NOMO-1 (cell line): ENCODE data around the gene TLE2.
"Not testable (repeated sequence)": the region's sequence is repeated elsewhere in the genome, so short reads cannot be mapped to it uniquely, and the experiment has no call there.

ENCODE experiments used
- DNase-seq, 2 experiments: peaks; one replicate each; lab custom pipeline; 2025; ENCODE audit not compliant: unreplicated experiment in 2 of 2; lab: John Stamatoyannopoulos, UW

TLE2 gene

DNA sequence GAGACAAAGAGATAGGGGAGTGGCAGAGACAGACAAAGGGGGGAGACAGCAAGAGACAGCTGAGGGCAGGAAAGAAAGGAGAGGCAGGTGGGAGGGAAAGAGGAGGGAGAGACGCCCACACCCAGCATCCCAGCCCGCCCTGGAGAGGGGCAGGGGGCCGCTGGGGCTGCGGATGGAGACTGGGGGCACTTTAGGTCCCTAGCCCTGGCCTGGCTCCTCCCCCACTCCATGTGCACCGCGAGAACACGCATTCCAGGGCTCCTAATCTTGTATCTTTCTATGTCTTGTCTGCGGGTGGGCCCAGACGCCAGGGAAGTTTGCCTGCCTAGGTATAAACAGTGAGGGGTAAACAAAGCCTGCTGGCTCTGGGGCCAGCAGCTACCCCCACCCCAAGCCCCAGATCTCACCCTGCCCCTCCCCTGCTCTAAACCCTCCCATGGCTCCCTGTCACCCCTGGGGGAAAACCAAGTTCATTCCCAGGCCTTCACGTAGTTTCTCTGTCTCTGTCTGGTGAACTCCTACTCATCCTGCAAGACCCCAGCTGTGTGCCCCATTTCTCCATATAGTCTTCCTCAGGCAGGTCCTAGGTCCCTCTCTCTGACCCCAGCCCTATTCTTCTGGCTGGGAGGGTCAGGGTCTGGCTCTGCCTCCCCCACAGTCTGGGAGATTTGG lies 27.5 kb upstream of the TLE2 start:
- DNase-seq, result no peak

DNA sequence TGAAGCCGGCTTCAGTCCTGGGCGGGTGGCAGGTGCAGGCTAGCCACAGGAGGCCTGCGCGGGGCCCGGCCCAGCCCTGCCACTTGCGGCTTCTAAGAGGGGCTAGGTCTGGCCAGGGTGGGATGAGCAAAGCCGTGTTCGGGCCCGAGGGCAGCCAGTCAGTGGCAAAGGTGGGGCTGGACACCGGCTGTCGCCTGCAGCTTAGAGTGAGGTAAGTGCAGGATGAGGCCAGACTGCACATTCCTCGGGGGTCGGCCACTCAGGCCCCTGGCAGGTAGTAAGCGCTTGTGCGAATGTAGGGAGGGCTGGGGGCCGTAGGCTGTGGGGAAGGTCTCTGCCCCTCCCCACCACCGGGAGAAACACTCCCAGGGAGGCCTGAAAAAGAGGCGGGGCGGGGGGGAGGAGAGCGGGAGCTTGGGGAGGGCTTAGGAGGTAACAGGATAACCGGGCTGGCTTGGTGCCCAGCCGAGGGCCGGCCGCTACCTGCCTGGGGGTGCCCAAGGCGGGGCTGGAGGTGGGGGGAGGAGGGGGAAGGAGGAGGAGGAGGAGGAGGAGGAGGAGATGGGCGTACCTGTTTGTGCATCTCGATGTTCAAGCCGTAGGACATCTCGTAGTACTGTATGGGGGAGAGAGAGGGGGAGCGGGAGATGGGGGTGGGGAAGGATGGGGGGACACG lies 26.8 kb upstream of the TLE2 start:
- no peak for DNase-seq

DNA sequence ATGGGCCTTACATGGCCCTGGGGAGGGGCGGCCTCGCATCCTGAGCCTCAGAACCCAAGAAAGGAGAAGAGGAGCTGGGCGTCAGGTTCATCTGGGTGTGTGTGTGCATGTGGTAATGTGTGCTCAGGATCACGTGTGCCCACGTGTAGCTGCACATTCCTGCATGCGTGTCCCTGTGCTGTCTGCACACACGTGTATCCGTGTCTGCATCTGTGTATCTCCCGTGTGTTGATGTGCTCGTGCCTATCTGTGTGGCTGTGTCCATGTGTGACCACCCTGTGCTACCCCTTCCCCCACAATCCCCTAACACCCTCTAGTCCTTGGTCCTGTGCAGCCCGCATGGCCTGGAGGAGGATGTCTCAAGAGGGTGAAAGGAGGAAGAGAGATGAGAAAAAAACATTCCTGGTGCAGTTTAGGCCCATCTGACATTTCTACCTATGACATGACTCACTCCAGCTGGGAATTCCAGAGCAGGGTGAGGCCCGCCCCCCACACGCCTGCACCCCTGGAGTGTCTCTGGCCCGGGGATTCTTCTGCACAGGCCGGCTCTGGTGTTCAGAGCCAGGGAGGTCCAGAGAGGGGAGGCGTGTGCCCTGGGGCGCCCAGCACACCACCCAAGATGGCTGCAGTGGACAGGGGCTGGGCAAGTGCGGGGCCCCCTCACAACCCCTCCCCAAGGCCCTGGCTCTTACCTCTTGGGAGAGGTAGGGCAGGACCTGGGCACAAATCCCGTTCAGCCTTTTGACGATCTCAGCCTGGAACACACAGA lies 26.1 kb upstream of the TLE2 start:
- no peak for DNase-seq

DNA sequence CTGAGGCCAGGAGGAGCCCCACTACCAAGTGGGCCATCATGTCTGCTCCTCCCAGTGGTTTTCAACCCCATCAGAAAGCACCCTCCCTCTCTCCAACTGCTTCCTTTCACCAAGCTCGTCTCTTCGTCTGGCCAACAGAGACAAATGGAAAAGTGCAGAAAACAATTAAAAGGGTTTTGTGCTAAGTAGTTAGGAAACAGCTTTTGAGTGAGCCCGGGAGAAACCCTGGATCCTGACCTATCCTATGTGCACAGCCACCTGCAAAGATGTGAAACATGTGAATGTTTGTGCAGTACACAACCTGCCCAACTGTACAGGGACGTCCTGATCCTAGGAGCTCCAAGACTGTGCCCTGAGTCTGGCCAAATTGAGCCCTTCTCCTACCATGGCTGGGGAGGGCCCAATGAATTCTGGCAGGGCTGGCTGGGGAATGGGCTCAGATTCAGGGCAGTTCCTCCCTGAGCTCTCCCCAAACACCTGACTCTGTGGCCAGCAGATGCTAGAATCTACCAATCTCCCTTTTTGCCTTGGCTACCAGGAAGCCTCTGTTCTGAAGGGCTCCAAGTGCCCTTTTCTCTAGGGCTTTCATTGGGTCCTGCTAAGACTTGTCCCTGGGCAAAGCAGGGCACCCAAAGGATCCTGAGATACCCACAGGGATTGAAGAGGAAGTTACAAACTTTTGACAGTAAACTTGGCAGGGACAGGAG lies 25.3 kb upstream of the TLE2 start:
- no peak for DNase-seq

DNA sequence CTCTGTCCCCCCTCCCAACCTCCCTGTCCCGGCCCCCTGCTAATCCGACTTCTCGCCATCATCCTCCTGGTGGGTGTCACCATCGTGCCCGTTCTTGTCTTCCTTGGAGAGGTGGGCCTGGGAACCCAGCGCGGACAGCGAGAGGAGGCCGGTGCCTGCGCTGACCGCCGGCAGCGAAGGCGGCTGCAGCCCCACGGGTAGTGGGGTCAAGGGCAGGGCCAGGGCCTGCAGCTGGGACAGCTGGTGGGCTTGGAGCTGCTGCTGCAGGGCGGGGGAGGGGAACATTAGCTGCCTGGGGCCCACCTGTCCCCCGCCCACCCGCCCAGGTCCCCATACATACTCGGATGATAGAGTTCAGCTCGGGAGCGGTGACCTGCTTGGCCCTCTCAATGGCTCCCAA lies 24.7 kb upstream of the TLE2 start:
- no peak for DNase-seq

DNA sequence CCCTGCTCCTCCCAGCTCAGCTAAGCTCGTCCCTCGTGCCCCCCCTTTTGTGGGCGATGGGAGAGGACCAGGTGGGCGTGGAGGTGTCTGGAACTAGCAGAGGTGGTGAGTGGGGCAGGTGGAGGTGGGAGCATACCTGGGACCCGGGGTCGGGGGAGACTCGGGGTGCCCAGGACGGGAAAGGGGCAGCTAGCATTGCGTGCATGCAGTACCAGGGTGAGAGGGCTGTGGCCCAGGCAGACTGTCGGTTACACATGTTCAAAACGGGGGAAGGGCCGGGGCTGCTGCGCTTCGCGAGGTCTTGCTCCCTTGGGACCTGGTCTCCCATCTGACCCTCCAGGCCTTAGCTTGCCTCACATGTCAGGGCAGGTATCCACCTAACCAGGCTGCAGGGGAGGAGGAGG lies 24.1 kb upstream of the TLE2 start:
- no peak for DNase-seq

DNA sequence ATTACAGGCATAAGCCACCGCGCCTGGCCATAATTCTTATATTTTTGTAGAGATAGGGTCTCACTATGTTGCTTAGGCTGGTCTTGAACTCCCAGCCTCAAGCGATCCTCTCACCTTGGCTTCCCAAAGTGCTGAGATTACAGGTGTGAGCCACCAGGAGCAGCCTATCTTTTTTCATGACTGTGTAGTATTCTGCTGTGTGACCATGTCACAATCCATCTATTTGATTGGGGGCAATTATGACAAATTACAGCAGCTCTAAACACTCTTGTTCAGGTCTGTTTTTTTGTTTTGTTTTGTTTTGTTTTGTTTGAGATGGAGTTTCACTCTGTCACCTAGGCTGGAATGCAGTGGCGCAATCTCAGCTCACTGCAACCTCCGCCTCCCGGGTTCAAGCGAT lies 20.9 kb upstream of the TLE2 start:
- not testable (repeated sequence) for DNase-seq

DNA sequence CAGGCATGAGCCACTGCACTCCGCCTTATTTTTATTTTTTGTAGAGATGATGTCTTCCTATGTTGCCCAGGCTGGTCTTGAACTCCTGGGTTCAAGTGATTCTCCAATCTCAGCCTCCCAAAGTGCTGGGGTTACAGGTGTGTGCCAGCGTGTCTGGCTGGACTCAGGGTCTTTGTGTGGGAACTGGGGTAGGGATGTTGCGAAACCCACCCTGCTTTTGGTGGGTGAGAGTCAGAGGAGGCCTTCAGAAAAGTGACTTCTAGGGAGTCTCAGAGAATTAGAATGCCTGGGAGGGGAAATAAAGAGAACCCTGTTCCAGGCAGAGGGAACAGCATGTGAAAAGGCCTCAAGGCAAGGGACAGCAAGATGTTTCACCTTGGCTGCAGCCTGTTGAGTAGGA lies 20.0 kb upstream of the TLE2 start:
- no peak for DNase-seq

DNA sequence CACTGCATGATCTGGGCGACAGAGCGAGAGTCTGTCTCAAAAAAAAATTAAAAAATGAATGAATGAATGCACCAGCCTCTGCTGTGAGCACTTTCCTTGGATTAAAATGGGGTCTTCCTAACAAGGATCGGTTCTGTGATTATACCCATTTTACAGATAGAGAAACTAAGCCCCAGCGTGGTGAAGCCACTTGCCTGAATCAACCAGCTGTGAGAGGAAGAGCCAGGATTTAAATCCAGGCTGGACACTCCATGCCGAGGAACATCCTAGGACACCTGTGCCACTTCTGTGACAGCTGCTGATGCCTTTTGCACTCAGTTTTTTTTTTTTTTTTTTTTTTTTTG lies 19.1 kb upstream of the TLE2 start:
- no peak for DNase-seq

DNA sequence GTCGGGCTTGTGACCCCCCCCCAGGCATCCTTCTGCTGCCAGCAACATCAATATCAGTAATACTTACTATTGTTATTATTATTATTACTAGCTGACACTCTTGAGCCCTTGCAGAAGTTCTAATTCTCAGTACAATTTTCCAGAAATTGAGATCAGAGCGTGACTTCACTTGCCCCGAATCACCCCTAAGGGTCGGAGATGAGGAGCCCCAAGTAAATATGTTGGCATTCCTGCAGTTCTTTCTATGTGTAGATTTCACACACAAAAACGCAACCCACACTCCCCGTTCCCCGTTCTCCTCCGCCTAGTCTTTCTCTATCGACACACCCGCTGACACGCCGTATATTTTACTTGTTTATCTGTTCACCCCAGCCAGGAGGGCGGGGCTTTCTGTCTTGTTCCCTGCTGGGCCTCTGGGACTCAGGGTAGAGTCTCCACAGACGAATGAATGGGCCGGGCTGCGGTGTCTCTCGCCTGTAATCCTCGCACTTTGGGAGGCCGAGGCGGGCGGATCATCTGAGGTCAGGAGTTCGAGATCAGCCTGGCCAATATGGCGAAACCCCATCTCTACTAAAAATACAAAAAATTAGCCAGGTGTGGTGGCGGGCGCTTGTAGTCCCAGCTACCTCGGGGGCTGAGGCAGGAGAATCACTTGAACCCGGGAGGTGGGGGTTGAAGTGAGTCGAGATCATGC lies 18.6 kb upstream of the TLE2 start:
- DNase-seq, result peak; percentile 69 to 78

DNA sequence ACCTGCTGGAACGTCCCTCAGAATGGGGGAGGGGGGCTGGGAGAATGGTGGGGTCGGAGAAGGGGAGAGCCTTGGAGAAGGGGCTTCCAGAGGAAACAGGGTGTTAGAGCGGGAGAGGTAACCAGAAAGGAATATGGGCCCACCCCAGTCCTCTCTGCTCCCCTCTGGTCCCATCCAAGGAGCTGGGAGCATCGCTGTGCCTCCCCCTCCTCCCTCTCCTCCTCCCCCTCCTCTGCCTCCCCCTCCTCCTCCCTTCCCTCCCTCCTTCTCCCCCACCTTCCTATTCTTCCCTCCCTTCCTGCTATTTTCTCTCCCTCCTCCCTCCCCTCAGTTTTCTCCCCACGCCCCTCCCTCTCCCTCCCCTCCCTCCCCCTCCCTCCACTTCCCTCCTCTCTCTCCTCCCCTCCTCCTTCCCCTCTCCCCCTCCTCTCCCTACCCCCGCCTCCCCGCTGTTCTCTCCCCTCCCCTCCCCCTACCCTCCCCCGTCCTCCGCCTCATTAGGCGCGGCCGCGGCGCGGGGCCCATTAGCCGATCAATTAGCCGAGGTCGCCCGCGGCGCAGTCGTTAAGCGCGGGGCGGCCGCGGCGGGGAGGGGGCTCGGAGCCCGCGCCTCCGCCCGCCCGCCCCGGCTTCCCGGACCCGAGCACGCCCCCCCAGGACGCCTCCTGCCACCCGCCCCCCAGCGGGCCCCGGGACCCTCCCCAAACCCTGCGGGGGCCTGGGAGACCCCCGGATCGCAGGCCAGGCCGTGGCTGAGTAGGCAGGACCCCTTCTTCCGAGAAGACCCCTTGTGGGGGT lies 17.8 kb upstream of the TLE2 start:
- DNase-seq, result no peak

DNA sequence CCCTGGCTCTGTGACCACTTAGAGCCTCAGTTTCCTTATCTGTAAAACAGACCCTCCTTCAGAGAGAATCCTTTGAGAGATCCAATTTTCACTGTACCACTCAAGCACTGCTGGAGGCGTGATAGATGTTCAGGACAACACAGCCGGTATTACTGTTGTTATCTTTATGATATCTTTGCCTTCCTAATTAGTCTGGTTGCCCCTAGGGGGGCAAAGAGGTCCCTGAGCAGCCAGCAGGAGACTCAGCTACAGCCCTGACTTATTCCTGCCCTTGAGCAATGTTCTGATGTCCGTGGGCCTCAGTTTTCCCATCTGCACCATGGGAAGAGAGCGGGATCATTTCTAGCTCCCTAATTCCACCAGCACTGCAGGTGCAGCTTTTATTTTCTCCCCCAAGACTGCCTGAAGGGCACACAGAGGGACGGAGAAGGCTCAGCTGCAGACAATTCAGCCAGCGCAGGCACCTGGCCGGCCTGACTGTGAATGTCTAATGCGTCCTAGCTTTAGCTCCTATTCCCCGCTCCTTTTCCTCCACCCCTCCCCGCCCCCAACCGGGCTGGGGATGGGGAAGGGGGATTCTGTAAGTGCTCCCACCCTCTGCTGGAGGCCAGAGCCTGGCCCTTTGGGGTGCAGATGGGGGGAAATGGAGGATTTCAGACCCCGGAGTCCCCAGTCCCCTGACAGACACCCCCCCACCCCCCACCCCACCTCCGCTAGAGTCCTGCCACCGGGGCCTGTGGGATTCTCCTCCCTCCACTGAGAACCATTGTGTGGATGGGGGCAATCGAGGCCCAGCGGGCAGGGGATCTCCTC lies 17.0 kb upstream of the TLE2 start:
- DNase-seq, result no peak

DNA sequence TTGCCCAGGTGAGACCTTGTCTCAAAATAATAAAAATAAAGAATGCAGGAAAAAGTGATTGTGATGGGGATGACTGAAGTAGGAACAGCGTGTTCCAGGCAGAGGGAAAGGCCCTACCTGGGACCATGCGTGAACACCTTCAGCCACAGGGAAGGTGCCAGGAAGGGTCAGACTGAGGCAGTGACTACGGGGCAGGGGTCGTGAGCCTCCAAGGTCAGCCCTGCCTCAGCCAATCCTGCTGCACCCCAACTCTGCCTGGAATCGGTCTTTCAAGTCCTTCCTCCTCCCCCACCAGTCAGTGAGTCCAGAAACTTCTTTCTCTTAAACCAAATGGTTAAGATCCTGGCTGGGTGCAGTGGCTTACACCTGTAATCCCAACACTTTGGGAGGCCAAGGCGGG lies 16.1 kb upstream of the TLE2 start:
- DNase-seq, result no peak

DNA sequence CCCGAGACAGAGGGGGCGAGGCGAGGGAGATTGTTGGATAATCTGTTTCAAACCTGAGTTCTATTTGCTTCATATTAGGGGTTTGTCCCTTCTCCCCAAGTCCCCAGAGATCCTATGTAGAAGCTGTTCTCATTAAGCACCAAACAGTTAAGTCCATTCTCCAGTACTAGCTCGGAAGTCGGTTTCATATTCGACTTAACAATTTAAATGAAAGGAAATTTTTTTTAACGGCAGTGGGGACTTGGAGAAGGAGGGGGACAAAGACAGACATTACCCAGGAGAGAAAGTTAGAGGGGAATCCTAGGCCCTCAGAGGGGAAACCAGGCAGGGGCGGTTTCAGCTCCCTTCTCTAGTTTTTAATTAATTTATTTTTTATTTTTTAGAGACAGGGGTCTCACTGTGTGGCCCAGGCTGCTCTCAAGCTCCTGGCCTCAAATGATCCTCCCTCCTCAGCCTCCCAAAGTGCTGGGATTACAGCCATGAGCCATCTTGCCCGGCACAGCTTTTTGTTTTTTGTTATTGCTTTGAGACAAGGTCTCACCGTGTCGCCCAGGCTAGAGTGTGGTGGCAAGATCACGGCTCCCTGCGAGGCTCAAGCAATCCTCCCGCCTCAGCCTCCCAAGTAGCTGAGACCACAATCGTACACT lies 13.7 kb upstream of the TLE2 start:
- DNase-seq, result no peak

DNA sequence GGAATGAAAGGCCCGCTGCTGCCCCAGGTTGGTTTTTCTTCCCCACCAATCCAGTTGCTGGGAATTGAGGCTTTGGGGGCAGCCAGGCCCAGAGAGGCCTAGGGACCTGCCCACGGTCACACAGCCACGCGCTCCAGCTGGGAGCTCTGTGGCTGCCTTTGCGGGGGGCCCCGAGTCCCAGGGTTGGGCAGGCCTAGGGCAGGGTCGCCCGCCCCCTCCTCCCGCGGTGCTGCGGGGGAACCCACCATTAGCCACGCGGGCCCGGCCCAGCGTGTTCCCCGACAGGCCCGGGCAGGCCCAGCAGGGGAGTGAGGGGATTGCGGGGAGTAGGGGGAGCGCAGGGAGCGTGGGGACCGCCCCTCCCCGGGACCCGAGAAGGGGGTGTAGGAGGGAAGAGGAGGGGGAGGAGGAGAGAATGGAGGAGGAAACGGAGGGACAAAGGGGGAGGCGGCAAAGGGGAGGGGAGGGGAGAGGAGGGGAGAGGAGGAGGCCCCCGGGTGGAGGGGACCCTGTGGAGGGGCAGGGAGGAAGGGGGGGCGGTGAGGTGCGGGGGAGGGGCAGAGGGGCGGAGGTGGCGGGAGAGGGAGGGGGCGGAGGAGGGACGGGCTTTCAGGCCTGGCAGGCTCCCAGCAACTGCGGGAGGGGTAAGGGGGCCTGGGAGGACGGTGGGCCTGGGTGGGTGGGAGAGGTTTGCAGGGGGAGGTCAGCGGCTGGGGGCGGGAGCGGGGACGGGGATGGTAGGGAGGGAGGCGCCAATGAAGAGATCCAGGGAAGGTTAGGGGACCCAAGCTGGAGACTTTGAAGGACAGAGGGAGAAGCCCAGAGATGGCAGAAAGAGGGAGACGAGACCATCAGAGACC lies 12.9 kb upstream of the TLE2 start:
- no peak for DNase-seq

DNA sequence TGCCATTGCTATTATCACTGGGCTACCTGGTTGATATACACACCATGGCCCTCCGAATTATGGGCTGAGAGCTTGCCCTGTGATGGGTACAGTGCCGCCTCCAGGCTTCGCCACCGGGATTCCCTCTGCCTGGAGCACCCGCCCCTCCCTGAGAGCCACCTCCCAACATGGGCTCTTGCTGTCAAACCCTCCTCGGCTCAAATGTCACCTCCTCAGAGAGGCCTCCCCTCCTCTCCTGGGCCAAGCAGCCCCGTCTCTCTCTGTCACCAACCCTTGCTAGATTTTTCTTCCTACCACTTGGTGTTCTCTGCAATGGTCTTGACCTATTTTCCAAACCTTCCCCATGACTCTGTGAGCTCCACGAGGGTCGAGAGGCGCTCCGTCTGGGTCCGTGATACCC lies 12.2 kb upstream of the TLE2 start:
- DNase-seq, result no peak

DNA sequence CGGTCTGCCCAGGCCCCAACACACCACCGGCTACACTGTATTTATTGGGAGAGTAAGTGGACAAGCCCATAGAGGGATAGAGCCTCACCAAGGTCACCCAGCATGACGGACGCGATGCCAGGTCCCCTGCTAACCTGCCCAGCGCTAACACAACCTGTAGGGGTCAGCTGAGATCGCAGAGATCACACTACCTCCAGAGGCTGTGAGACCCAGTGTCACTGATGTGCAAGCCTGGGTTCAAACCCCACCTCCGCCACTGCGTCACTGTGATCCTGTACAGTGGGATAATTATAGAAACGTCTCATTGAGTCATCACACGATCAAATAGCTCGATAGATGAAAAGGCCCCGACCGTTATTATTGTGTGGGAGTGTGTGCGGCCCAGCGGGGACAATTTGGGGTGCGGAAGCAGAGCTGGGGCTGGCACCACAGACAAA lies 10.6 kb upstream of the TLE2 start:
- DNase-seq, result no peak

DNA sequence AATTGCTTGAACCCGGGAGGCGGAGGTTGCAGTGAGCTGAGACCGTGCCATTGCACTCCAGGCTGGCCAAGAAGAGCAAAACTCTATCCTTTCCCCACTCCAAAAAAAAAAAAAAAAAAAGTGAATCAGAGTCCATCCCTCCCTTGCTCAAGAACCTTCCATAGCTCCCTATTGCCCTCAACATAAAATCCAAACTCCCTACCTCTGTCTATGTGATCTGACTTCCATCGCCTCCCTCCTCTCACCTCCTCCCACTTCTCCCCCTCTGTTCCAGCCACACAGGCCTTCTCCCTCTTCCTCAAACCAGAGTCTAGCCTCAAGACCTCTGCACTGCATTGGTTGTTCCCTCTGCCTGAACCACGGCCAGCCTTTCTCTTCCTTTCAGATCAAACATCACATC lies 10.0 kb upstream of the TLE2 start:
- no peak for DNase-seq
